Colonic mucosa (tissue), 4 donors: ENCODE measurements around the gene CSRP2. TPM values are rescaled to one million over a fixed set of nuclear protein-coding genes. Genes with fewer than 3 reads are reported as not detected.

Experiments used
- DNase-seq: peaks from one replicate; pipeline ENCODE4 v3.0.0-alpha.2; 2020
- H3K27ac ChIP-seq: fragments of 200-600 bp; one replicate; pipeline ENCODE4 v1.8.0; 2021
- H3K27me3 ChIP-seq: fragments of 200-600 bp; one replicate; pipeline ENCODE4 v1.8.0; 2021
- H3K36me3 ChIP-seq: fragments of 200-600 bp; one replicate; pipeline ENCODE4 v1.8.0; 2021
- H3K4me1 ChIP-seq: fragments of 200-600 bp; one replicate; pipeline ENCODE4 v1.8.0; 2021; ENCODE audit warnings: mild to moderate bottlenecking
- H3K4me3 ChIP-seq: fragments of 200-600 bp; one replicate; pipeline ENCODE4 v1.8.0; 2021
- H3K9ac ChIP-seq, 2 donors: one replicate each; pipeline ENCODE4 v1.7.0; 2013; ENCODE audit warnings: control low read depth in 2 of 2, low read depth in 2 of 2, low read length in 2 of 2
- H3K9me3 ChIP-seq: fragments of 200-600 bp; one replicate; pipeline ENCODE4 v1.8.0; 2021
- intact Hi-C: fragments of 100-400 bp; cut with DNase I; formaldehyde crosslinking; loops from one replicate; pipeline ENCODE4 v1.14.1; 2022
- total RNA-seq, 2 donors: library from RNA; stranded (reverse); fragmentation: NEBNext Ultra II Directional in 1 of 2; extraction: Animal tissue kit (Norgen Biotek cat#: 25700) in 1 of 2; gene quantifications; one replicate each; pipeline ENCODE4 v1.2.1, GENCODE V29; 2021
- TF ChIP-seq, protein P1 (sequence below): fragments of 200-600 bp; IDR thresholded peaks from one replicate; pipeline ENCODE4 v1.8.0; 2022; ENCODE audit warnings: antibody characterized with exemption, mild to moderate bottlenecking
- donor health status: healthy.
- donor health status: DM: no; HTN: no; CAD: no.
- donor health status: DM: no; HTN: no; CAD: no.

Gene CSRP2
- total RNA-seq, 2 donors from 2014 or later, result 5.8 to 7.4 TPM

DNA sequence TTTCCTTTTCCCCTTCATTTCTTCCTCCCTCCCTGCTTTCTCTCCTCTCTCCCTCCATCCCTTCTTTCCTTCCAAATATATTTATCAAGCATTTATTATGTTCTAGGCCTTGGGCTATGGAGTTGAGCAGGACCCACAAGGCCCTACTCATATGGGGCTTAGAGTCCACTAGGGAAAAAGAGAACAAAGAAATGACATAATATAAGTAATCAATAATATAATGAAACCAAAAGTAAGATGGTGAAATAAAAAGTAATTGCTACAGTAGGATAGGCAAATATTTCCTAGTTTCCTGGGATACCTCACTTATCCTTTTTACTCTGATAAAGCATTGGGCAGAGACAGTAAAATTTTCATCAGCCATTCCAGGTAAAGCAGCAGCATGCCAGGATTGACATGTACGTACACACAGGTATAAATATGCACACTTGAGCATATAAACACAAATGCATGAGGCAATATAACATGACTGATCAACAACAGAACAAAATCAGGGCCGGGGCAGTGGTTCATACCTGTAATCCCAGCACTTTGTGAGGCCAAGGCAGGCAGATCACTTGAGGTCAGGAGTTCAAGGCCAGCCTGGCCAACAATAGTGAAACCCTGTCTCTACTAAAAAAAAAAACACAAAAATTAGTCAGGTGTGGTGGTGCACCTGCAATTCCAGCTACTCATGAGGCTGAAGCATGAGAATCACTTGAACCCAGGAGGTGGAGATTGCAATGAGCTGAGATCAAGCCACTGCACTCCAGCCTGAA, 35.5 kb upstream of the CSRP2 start:
- H3K27me3 ChIP-seq, result no peaks in the 10 kb centered on the region
- no peak for DNase-seq
- H3K4me1 ChIP-seq, result no peaks in the 10 kb centered on the region
- intact Hi-C loops, result no loop called here
- TF ChIP-seq, protein P1, sequence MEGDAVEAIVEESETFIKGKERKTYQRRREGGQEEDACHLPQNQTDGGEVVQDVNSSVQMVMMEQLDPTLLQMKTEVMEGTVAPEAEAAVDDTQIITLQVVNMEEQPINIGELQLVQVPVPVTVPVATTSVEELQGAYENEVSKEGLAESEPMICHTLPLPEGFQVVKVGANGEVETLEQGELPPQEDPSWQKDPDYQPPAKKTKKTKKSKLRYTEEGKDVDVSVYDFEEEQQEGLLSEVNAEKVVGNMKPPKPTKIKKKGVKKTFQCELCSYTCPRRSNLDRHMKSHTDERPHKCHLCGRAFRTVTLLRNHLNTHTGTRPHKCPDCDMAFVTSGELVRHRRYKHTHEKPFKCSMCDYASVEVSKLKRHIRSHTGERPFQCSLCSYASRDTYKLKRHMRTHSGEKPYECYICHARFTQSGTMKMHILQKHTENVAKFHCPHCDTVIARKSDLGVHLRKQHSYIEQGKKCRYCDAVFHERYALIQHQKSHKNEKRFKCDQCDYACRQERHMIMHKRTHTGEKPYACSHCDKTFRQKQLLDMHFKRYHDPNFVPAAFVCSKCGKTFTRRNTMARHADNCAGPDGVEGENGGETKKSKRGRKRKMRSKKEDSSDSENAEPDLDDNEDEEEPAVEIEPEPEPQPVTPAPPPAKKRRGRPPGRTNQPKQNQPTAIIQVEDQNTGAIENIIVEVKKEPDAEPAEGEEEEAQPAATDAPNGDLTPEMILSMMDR, result no peak
- no peaks in the 10 kb centered on the region for H3K36me3 ChIP-seq
- H3K9me3 ChIP-seq, result no peaks in the 10 kb centered on the region
- no peak overlapping the region for H3K9ac ChIP-seq
- H3K27ac ChIP-seq, result no peak overlapping the region
- H3K4me3 ChIP-seq, result no peak overlapping the region

DNA sequence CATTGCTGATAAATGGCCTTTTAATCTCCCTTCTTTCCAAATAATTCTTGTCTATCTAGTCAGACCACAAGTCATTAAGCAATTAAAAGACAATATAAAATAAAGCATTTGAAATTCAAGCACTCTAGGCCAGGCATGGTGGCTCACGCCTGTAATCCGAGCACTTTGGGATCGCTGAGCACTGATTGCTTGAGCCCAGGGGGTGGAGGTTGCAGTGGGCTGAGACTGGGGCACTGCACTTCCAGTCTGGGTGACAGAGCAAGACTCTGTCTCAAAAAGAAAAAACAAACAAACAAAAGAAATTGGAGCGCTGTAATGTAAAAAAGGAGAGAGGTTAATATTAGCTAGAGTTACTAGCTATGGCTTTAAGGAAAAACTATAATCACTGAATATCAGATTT, 30.5 kb upstream of the CSRP2 start:
- Histone ChIP-seq H3K27ac (no peak overlapping the region), H3K9ac (no peak overlapping the region), H3K36me3 (no peaks in the 10 kb centered on the region), H3K9me3 (no peaks in the 10 kb centered on the region), H3K4me3 (no peak overlapping the region), H3K27me3 (no peaks in the 10 kb centered on the region), H3K4me1 (no peaks in the 10 kb centered on the region)
- TF ChIP-seq, protein P1, result no peak
- DNase-seq, result no peak
- intact Hi-C loops, result no loop called here

DNA sequence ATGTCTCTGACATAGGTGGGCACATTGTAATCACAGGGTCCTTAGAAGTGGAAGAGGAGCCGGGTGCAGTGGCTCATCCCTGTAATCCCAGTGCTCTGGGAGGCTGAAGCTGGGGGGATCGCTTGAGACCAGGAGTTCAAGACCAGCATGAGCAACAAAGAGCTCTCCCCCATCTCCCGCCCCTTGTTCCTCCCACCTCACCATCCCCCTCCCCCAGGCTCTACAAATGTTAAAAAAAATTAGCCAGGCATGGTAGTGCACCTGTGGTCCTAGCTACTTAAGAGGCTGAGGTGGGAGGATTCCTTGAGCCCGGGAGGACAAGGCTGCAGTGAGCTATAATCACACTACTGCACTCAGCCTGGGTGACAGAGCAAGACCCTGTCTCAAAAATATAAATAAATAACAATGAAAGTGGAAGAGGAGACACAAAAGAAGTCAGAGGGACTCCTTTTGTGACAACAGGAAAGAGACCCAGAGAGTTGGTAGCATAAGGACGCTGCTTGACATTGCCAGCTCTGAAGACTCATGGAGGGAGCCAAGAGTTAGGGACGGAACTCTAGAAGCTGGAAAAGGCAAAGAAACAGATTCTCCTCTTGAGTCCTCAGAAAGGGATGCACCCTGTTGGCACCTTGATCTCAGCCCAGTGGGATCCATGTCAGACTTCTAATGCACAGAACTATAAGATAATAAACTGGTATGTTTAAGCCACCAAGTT, 29.6 kb upstream of the CSRP2 start:
- TF ChIP-seq, protein P1, result no peak
- Histone ChIP-seq H3K4me3 (no peak overlapping the region), H3K27ac (no peak overlapping the region), H3K36me3 (no peaks in the 10 kb centered on the region), H3K9me3 (no peaks in the 10 kb centered on the region), H3K27me3 (no peaks in the 10 kb centered on the region), H3K9ac (no peak overlapping the region), H3K4me1 (no peaks in the 10 kb centered on the region)
- intact Hi-C loops, result no loop called here
- no peak for DNase-seq

DNA sequence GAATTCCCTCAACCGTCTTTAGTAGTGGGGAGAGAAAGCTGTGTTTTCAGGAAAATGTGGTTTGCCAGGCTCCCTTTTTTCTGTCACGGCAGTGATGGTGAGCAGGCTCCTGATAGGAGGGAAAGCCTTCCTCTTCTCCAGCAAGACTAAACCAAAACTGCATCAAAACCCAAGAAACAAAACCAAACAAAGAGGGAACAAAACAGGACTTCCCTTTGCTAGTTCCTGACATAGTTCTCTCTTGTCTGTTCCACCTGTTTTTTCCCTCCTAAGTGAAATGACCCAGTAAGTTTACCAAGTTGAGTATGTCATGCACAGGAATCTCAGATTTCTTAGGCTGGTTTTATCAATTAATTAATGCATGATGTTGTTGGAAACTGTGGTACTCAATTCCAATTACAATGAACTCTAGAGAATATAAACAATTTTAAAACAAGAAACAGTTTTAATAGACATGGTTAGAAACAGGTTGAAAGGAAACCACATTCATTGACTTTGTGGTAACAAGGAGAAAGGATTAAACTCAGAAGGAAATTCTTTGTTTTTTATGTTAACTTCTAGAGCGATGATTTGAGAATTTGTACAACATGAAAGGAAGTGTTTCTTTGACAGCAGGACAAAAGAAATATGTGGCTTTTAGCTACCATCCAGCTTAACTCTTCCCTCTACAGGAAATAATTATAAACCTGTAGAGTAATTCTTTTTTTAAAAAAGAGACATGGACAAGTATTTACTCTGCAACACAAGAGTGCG, 23.0 kb upstream of the CSRP2 start:
- no peak overlapping the region for H3K9ac ChIP-seq
- TF ChIP-seq, protein P1, result no peak
- H3K4me3 ChIP-seq, result no peak overlapping the region
- H3K27ac ChIP-seq, result no peak overlapping the region
- H3K9me3 ChIP-seq, result no peaks in the 10 kb centered on the region
- intact Hi-C loops, result no loop called here
- no peaks in the 10 kb centered on the region for H3K36me3 ChIP-seq
- H3K4me1 ChIP-seq, result no peaks in the 10 kb centered on the region
- no peak for DNase-seq
- no peaks in the 10 kb centered on the region for H3K27me3 ChIP-seq

DNA sequence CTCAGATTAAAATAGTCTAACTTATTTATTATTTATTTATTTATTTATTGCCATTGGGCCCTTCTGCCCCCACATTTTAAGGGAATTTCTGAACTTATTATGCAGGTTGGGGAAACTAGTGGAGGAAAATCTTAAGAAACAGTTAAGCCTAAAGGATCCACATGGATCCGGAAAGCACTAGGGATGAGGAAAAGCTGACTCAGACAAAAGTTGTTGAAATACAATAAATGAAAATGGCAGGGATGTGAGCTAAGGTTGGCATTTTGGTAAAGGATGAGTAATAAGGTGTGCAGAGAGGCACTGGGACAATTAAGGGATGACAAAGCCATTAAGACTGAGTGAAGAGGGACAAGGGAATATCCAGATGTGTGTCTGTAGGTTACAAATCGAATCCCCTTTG, 20.7 kb upstream of the CSRP2 start:
- intact Hi-C loops, result no loop called here
- no peak overlapping the region for H3K4me3 ChIP-seq
- H3K9ac ChIP-seq, result no peak overlapping the region
- no peaks in the 10 kb centered on the region for H3K9me3 ChIP-seq
- no peaks in the 10 kb centered on the region for H3K4me1 ChIP-seq
- TF ChIP-seq, protein P1, result no peak
- no peaks in the 10 kb centered on the region for H3K36me3 ChIP-seq
- H3K27me3 ChIP-seq, result no peaks in the 10 kb centered on the region
- DNase-seq, result no peak
- no peak overlapping the region for H3K27ac ChIP-seq
